BJ (cell line): Measurements from ENCODE around the gene SPTBN5. TPM values are rescaled to one million over a fixed set of nuclear protein-coding genes. Genes with fewer than 3 reads are reported as not detected.

Experiments used
- CTCF ChIA-PET: fragments of 350-600 bp; formaldehyde crosslinking; extraction: SDS; loops from one replicate; lab custom pipeline; 2021; ENCODE audit warnings: antibody characterized with exemption, inconsistent platforms; lab: Yijun Ruan, JAX
- POLR2A ChIA-PET: fragments of 300-600 bp; sonication (Branson Sonifier 250); formaldehyde crosslinking; extraction: SDS; loops from one replicate; lab custom pipeline; 2021; ENCODE audit warnings: antibody characterized with exemption; lab: Charles Lee
- DNase-seq: peaks from one replicate; pipeline ENCODE4 v3.0.0-alpha.2; 2011; ENCODE audit warnings: low read depth
- H3K27me3 ChIP-seq: 2 replicates; pipeline ENCODE4 v1.6.0; 2011; ENCODE audit warnings: low read length; ENCODE audit not compliant: control insufficient read depth, insufficient read depth
- H3K36me3 ChIP-seq: 2 replicates; pipeline ENCODE4 v1.5.1; 2011; ENCODE audit warnings: low read length; ENCODE audit not compliant: control insufficient read depth, insufficient read depth
- H3K4me3 ChIP-seq: 2 replicates; pipeline ENCODE4 v1.5.1; 2011; ENCODE audit warnings: low read depth, mild to moderate bottlenecking, control low read depth, low read length
- polyA plus RNA-seq: library from polyadenylated mRNA; depleted of rRNA; stranded (reverse); fragments of >200 nt; gene quantifications from 2 replicates; pipeline ENCODE4 v1.2.3, GENCODE V29; 2011
- TF ChIP-seq, protein P1 (sequence below): IDR thresholded peaks from 2 replicates; pipeline ENCODE4 v1.5.1; 2011; ENCODE audit warnings: low read depth, mild to moderate bottlenecking, control low read depth, inconsistent platforms, low read length, moderate library complexity; ENCODE audit not compliant: insufficient read depth

Gene SPTBN5
- polyA plus RNA-seq, 1 experiment = 0.04 TPM

DNA sequence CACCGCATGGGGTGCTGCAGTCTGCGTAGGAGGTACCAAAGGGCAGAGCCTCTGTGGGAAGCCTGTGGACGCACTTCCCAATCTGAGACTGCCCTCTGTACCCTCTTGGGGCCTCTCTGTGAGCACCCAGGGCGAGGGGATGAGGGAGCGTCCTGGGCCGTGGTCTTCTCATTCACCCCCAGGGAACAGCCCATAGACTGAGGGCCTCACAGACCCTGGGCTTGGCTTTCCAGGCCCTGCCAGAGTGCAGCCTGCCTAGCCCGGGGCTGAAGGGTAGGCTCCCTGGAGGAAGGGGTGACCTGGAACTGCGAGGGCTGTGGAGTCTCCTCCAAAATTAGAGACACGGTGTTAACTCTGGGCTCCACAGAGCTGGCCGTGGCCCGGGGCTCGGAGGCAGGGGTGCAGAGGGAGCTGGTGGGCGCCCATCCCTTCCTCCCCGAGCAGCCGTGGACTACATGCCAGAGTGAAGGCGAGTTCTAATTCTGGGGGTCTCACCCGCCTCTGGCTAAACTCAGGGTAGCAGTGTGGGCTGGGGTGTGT, 468 bp upstream of the SPTBN5 start:
- DNase-seq = no peak
- no peaks in the 10 kb centered on the region for H3K36me3 ChIP-seq
- ChIA-PET CTCF (interaction anchor here (1.0 to 4.3 kb wide), 2 partner anchors 8 to 9 kb away, joined by 3 to 24 read pairs; no protein-coding TSS in a partner anchor), POLR2A (no interaction called here)
- no peak overlapping the region for H3K4me3 ChIP-seq
- H3K27me3 ChIP-seq = no peaks in the 10 kb centered on the region; the same call in 1 of the 2 replicates
- TF ChIP-seq, protein P1, sequence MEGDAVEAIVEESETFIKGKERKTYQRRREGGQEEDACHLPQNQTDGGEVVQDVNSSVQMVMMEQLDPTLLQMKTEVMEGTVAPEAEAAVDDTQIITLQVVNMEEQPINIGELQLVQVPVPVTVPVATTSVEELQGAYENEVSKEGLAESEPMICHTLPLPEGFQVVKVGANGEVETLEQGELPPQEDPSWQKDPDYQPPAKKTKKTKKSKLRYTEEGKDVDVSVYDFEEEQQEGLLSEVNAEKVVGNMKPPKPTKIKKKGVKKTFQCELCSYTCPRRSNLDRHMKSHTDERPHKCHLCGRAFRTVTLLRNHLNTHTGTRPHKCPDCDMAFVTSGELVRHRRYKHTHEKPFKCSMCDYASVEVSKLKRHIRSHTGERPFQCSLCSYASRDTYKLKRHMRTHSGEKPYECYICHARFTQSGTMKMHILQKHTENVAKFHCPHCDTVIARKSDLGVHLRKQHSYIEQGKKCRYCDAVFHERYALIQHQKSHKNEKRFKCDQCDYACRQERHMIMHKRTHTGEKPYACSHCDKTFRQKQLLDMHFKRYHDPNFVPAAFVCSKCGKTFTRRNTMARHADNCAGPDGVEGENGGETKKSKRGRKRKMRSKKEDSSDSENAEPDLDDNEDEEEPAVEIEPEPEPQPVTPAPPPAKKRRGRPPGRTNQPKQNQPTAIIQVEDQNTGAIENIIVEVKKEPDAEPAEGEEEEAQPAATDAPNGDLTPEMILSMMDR = no peak

- TF ChIP-seq, protein P1 = no peak
- Histone ChIP-seq H3K4me3 (no peak overlapping the region), H3K27me3 (no peaks in the 10 kb centered on the region; the same call in 1 of the 2 replicates), H3K36me3 (no peaks in the 10 kb centered on the region)
- ChIA-PET POLR2A (no interaction called here), CTCF (interaction anchor here (4.3 kb wide), 1 partner anchor 11 kb away, joined by 24 read pairs; no protein-coding TSS in a partner anchor)
- no peak for DNase-seq
Measured at GRCh38 chr15:41892621-41893421, 1.0 kb downstream of the SPTBN5 start.

GRCh38 chr15:41891946-41892345, 1.9 kb downstream of the SPTBN5 start:
- no peak for DNase-seq
- ChIA-PET CTCF (interaction anchor here (4.3 kb wide), 1 partner anchor 12 kb away, joined by 24 read pairs; no protein-coding TSS in a partner anchor), POLR2A (no interaction called here)
- Histone ChIP-seq H3K27me3 (no peaks in the 10 kb centered on the region; the same call in 1 of the 2 replicates), H3K4me3 (no peak overlapping the region), H3K36me3 (no peaks in the 10 kb centered on the region)
- TF ChIP-seq, protein P1 = no peak

DNA sequence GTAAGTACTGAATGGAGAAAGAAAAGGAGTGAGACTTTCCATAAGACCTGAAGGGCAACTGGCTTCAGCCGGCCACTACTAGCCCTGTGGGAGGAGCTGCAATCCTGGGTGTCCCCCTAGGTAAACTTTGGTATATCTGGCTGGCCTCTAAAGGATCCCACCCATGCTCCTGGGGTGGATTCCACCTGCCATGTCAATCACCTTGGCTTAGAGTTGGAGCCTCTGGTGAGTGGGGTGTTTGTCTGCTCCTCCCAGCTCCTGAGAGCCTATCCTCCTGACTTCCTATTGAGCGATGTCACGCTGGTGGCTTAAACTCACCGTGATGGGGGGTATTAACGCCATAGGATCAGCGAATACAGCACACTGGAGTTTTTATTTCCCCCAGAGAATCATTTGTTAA, 2.6 kb downstream of the SPTBN5 start:
- Histone ChIP-seq H3K27me3 (no peaks in the 10 kb centered on the region; the same call in 1 of the 2 replicates), H3K4me3 (no peak overlapping the region), H3K36me3 (no peaks in the 10 kb centered on the region)
- TF ChIP-seq, protein P1 = no peak
- POLR2A ChIA-PET = no interaction called here
- no peak for DNase-seq
- CTCF ChIA-PET = interaction anchor here (0.8 to 1.4 kb wide), 3 partner anchors 10 to 80 kb away, joined by 3 to 4 read pairs (median 3); no protein-coding TSS in a partner anchor

DNA sequence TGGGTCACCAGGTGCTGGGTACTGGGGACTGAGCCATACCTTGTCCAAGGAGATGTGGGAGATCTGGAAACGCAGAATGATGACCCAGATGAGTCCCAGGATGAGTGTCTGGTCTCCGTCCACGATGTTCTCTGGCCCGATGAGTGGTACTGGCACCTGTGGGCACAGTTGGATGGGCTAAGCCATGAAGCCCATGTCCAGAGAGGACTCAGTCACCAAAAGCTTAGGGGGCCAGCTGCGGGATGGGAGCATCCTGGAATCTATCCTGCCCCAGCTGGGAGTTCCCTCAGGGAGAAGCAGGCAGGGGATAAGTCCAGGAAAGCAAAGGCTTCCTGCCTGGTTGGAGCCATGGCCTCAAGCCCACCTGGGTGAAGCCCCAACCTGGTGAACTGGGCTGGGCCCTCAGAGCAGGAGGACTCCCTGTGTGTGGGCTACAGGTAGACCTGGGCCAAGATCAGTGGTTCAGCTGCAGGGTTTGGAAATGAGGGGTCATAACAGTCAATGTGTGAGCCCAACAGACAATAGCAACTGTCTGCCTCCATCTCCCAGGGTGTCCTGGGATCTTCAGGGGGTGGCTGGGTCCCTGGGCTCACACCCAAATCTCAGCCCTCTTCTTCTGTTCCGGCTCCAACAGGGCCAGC, 3.7 kb downstream of the SPTBN5 start:
- CTCF ChIA-PET = interaction anchor here (0.8 to 1.4 kb wide), 2 partner anchors 9 to 79 kb away, joined by 3 read pairs; no protein-coding TSS in a partner anchor
- POLR2A ChIA-PET = no interaction called here
- no peak overlapping the region for H3K4me3 ChIP-seq
- no peaks in the 10 kb centered on the region for H3K36me3 ChIP-seq
- H3K27me3 ChIP-seq = no peaks in the 10 kb centered on the region; the same call in 1 of the 2 replicates
- DNase-seq = no peak
- TF ChIP-seq, protein P1 = no peak
